ENCODE data around the gene PIGH.

PIGH gene

GRCh38 chr14:67551123-67551522 is 48.9 kb downstream of the PIGH start:
- no peak for TF ChIP-seq ZNF70 (CRISPR knock-in tag; IDR thresholded peaks at IDR 0.05)
- no peak for TF ChIP-seq TOX (CRISPR knock-in tag; IDR thresholded peaks at IDR 0.05; ENCODE audit: borderline replicate concordance)
- TF ChIP-seq OSR1 (CRISPR knock-in tag; IDR thresholded peaks at IDR 0.05), result no peak
- TF ChIP-seq ARNTL (CRISPR knock-in tag; IDR thresholded peaks at IDR 0.05; ENCODE audit: borderline replicate concordance, low read depth), result no peak
- no peak for TF ChIP-seq GLIS3 (CRISPR knock-in tag; IDR thresholded peaks at IDR 0.05)
- no peak for TF ChIP-seq ZNF8 (CRISPR knock-in tag; IDR thresholded peaks at IDR 0.05)
- TF ChIP-seq PATZ1 (CRISPR knock-in tag; IDR thresholded peaks at IDR 0.05; ENCODE audit: borderline replicate concordance), result no peak
- TF ChIP-seq CREB5 (CRISPR knock-in tag; IDR thresholded peaks at IDR 0.05; ENCODE audit: low read depth), result no peak
- no peak for TF ChIP-seq ZC3H10 (CRISPR knock-in tag; IDR thresholded peaks at IDR 0.05)
- TF ChIP-seq CSRNP3 (CRISPR knock-in tag; IDR thresholded peaks at IDR 0.05), result no peak
- TF ChIP-seq CSDC2 (CRISPR knock-in tag; IDR thresholded peaks at IDR 0.05), result no peak
- TF ChIP-seq SNAI2 (CRISPR knock-in tag; IDR thresholded peaks at IDR 0.05), result no peak
- no peak for TF ChIP-seq POU6F1 (CRISPR knock-in tag; IDR thresholded peaks at IDR 0.05; ENCODE audit: borderline replicate concordance, low read depth)
- TF ChIP-seq ISL1 (CRISPR knock-in tag; IDR thresholded peaks at IDR 0.05), result no peak
- TF ChIP-seq TCF4 (CRISPR knock-in tag; IDR thresholded peaks at IDR 0.05; ENCODE audit: borderline replicate concordance), result no peak
- no peak for TF ChIP-seq TSHZ2 (CRISPR knock-in tag; IDR thresholded peaks at IDR 0.05)
- TF ChIP-seq ZNF565 (CRISPR knock-in tag; conservative IDR thresholded peaks at IDR 0.05; ENCODE audit: low read depth), result no peak
- no peak for ATAC-seq

GRCh38 chr14:67549734-67550133 is 50.3 kb downstream of the PIGH start:
- ATAC-seq, result no peak
- TF ChIP-seq OSR1 (CRISPR knock-in tag; IDR thresholded peaks at IDR 0.05) (no peak), CREB5 (CRISPR knock-in tag; IDR thresholded peaks at IDR 0.05; ENCODE audit: low read depth) (no peak), SNAI2 (CRISPR knock-in tag; IDR thresholded peaks at IDR 0.05) (no peak), ZC3H10 (CRISPR knock-in tag; IDR thresholded peaks at IDR 0.05) (no peak), ISL1 (CRISPR knock-in tag; IDR thresholded peaks at IDR 0.05) (no peak), BACH2 (CRISPR knock-in tag; IDR thresholded peaks at IDR 0.05; ENCODE audit: borderline replicate concordance) (no peak), ZFP30 (CRISPR knock-in tag; IDR thresholded peaks at IDR 0.05) (no peak), ESRRG (CRISPR knock-in tag; IDR thresholded peaks at IDR 0.05) (no peak), ZNF565 (CRISPR knock-in tag; conservative IDR thresholded peaks at IDR 0.05; ENCODE audit: low read depth) (no peak), TCF4 (CRISPR knock-in tag; IDR thresholded peaks at IDR 0.05; ENCODE audit: borderline replicate concordance) (no peak), CSRNP3 (CRISPR knock-in tag; IDR thresholded peaks at IDR 0.05) (no peak), PATZ1 (CRISPR knock-in tag; IDR thresholded peaks at IDR 0.05; ENCODE audit: borderline replicate concordance) (no peak), RARB (CRISPR knock-in tag; IDR thresholded peaks at IDR 0.05) (no peak), PPARA (CRISPR knock-in tag; IDR thresholded peaks at IDR 0.05; ENCODE audit: borderline replicate concordance) (no peak), TSHZ2 (CRISPR knock-in tag; IDR thresholded peaks at IDR 0.05) (no peak)

All from SK-N-SH treated with all-trans-retinoic acid at 6 μM for 48 hours (cell line).